Measurements from ENCODE around the gene ECE1. TPM values are rescaled to one million over a fixed set of nuclear protein-coding genes. Genes with fewer than 3 reads are reported as not detected.
A peak's percentile ranks its signal among the peaks of the same experiment; 100 is the strongest.

The ECE1 gene
- polyA plus RNA-seq, 1 donor = 46.0 TPM

GRCh38 chr1:21268281-21269239, 21.7 kb downstream of the ECE1 start:
- DNase-seq = no peak

- DNase-seq = no peak
Measured at GRCh38 chr1:21267191-21268077, 22.8 kb downstream of the ECE1 start.

- no peak for DNase-seq
Measured at GRCh38 chr1:21266119-21266774, 24.0 kb downstream of the ECE1 start.

- no peak for DNase-seq
Measured at GRCh38 chr1:21265644-21266043, 24.6 kb downstream of the ECE1 start.

- no peak for DNase-seq
Measured at GRCh38 chr1:21264898-21265297, 25.4 kb downstream of the ECE1 start.

- DNase-seq = no peak
Measured at GRCh38 chr1:21263653-21264225, 26.5 kb downstream of the ECE1 start.

- no peak for DNase-seq
Measured at GRCh38 chr1:21263052-21263429, 27.2 kb downstream of the ECE1 start.

GRCh38 chr1:21262293-21263051, 27.8 kb downstream of the ECE1 start:
- DNase-seq = peak; percentile 67

GRCh38 chr1:21261551-21262292, 28.5 kb downstream of the ECE1 start:
- no peak for DNase-seq

- DNase-seq = no peak
Measured at GRCh38 chr1:21260405-21261125, 29.7 kb downstream of the ECE1 start.

- DNase-seq = no peak
Measured at GRCh38 chr1:21259316-21260076, 30.8 kb downstream of the ECE1 start.

GRCh38 chr1:21258331-21259134, 31.7 kb downstream of the ECE1 start:
- no peak for DNase-seq

GRCh38 chr1:21257431-21258135, 32.7 kb downstream of the ECE1 start:
- no peak for DNase-seq

GRCh38 chr1:21256776-21257175, 33.5 kb downstream of the ECE1 start:
- DNase-seq = no peak

GRCh38 chr1:21255943-21256320, 34.3 kb downstream of the ECE1 start:
- DNase-seq = no peak

- peak; percentile 90 for DNase-seq
Measured at GRCh38 chr1:21255284-21255942, 34.9 kb downstream of the ECE1 start.

All from left kidney (tissue), 2 donors.